CD4-positive, alpha-beta T cell treated with Interleukin-17A for 4 hours (primary cell): Measurements from ENCODE around the gene FNDC7.
A peak's percentile ranks its signal among the peaks of the same experiment; 100 is the strongest.
"Not testable (repeated sequence)": the region's sequence is repeated elsewhere in the genome, so short reads cannot be mapped to it uniquely, and the experiment has no call there.

Source experiments
- DNase-seq: peaks from one replicate; pipeline ENCODE4 v3.0.0-alpha.2; 2020; ENCODE audit warnings: mixed read lengths

FNDC7 gene

DNA sequence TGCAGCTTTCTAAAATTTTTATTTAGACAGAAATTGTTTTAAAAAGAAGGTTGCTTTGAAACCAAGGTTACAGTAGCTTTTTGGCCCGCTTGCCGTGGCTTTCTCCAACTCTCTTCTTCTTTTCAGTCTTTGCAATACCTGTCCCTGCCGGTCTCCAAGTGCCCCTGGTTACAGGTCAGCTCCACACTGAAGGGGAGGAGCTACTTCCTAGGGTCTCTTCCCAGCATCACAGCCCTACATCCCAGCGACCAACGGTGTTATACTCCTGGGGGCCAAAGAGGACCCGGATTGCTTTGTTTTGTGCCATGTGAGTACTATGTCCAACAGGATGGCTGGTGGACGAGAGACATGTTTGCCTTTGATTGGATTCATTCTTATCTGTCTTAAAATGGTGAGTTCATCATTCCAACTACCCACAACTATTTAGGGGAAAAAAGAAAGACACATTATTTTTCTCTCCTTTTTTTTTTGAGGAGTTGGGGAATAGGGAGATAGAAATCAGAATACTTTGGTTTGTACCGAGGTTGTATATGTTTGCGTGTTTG is at the start of gene FNDC7:
Gene FNDC7, plus strand, starts transcription at position 303 of the 545 bp plus-strand sequence. Its CDS starts 26 bp downstream, at position 329.
- DNase-seq: no peak

GRCh38 chr1:108663074-108663473 is 49.6 kb upstream of the FNDC7 start:
- DNase-seq: no peak

GRCh38 chr1:108664481-108664880 is 48.2 kb upstream of the FNDC7 start:
- DNase-seq: no peak

- DNase-seq: no peak
Measured at GRCh38 chr1:108665067-108665466, 47.6 kb upstream of the FNDC7 start.

DNA sequence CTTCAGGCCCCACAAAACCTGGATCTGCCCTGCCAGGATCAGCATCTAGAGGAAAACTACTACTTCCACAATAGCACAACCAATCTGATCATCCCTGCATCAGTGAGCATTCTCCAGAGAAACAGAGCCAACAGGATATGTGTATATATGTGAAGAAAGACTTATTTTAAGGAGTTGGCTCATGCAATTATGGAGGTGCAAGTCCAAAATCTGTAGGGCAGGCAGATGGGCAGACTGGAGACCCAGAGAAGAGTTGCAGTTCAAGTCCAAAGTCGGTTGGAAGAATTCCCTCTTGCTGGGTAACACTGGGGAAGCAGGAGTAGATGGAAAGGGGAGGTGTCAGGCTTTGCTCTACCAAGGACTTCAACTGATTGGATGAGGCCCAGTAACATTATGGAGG is 46.9 kb upstream of the FNDC7 start:
- DNase-seq: no peak

- DNase-seq: not testable (repeated sequence)
Measured at GRCh38 chr1:108667422-108667821, 45.3 kb upstream of the FNDC7 start.

DNA sequence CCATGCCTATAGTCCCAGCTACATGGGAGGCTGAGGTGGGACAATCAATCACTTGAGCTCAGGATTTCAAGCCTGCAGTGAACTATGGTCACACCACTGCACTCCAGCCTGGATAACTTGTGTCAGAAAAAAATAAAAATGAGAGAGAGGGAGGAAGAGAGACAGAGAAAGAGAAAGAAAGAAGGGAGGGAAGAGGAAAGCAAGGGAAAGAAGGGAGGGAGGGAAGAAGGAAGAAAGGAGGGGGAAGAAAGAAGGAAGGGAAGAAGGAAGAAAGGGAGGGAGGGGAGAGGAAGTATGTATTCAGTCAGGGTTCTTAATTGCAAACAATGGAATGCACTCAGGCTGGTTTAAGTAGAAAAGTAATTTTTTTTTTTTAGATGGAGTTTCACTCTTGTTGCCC is 43.9 kb upstream of the FNDC7 start:
- DNase-seq: no peak

- DNase-seq: no peak
Measured at GRCh38 chr1:108669679-108670078, 43.0 kb upstream of the FNDC7 start.

DNA sequence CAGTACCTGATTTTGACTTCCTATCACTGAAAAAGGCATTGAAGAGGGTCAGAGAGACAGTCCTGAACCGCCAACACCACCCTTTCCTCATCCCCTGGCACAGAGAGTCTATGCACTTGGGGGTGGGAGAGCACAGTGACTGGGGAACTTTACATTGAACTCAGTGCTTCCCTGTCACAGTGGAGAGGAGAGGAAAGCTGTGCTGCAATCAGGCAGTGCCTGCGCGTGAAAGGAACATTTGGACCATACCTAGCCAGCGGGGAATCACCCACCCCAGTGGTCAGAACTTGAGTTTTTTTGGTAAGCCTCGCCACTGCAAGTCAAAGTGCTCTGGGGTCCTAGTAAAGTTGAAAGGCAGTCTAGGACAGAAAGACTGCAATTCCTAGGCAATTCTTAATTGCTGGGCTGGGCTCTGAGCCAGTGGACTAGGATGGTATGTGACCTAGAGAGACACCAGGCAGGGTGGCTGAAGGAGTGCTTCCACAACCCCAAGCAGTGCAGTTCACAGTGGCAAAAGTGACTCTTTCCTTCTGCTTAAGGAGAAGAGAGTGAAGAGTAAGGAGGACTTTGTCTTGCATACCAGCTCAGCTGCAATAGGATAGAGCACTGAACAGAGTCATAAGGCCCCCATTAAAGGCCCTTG is 42.5 kb upstream of the FNDC7 start:
- no peak for DNase-seq

- no peak for DNase-seq
Measured at GRCh38 chr1:108671143-108671542, 41.6 kb upstream of the FNDC7 start.

- no peak for DNase-seq
Measured at GRCh38 chr1:108678706-108679105, 34.0 kb upstream of the FNDC7 start.

DNA sequence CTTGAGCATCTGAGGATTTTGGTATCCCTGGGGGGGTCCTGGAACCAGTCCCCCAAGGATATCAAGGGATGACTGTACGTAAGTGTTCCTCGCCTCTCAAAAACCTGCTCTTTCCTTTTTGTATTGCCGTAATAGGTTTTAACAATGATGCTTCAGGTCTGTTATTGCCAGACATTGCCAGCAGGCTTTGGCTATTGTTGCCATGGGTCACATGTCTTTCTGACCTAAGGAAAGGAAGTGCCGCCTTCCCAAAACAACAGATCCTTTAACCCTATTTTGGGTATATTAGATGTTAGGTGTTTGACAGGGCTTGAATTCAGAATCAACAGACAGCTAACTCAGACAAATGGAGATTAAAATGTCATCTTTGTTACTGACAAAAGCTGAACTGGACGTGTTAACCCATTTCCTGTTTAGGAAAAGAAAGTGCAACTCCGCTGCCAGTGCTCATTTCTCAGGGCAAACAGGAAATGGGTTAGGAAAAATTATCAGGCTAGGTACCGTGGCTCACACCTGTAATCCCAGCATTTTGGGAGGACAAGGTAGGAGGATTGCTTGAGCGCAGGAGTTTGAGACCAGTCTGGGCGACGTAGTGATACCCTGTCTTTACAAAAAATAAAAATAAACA is 33.0 kb upstream of the FNDC7 start:
- DNase-seq: no peak

GRCh38 chr1:108681701-108682100 is 31.0 kb upstream of the FNDC7 start:
- not testable (repeated sequence) for DNase-seq

GRCh38 chr1:108685529-108685928 is 27.2 kb upstream of the FNDC7 start:
- DNase-seq: no peak

DNA sequence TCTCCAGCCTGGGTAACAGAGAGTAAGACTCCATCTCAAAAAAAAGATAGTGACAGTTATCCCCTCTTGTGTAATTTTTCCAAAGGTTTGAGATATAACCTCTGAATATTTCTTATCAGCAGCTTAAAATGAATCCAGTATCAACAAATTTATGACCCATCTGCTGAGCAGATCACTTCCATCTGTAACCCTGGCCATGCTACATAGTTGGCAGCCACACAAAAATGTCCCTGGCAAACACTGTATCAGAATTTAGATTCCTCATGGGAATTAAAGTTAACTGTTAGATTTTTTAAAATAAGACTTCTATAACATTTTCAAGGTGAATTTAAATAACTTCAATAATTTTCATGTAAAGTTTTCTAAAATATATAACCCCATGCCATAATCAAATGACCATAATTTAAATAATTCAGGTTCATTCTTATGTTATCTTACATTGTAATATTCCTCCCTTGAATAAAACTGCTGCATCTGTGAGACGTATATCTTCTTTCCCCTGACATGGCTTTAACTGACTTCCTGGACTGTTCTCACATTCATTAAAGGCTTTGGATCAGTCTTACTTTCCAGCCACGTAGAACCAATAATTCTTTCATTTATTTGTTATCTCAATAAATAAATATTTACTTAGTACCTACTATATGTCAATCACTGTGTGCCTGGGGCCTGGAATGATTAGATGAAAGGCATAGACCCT is 25.9 kb upstream of the FNDC7 start:
- DNase-seq: no peak

GRCh38 chr1:108691128-108691941 is 21.4 kb upstream of the FNDC7 start:
- DNase-seq: no peak

DNA sequence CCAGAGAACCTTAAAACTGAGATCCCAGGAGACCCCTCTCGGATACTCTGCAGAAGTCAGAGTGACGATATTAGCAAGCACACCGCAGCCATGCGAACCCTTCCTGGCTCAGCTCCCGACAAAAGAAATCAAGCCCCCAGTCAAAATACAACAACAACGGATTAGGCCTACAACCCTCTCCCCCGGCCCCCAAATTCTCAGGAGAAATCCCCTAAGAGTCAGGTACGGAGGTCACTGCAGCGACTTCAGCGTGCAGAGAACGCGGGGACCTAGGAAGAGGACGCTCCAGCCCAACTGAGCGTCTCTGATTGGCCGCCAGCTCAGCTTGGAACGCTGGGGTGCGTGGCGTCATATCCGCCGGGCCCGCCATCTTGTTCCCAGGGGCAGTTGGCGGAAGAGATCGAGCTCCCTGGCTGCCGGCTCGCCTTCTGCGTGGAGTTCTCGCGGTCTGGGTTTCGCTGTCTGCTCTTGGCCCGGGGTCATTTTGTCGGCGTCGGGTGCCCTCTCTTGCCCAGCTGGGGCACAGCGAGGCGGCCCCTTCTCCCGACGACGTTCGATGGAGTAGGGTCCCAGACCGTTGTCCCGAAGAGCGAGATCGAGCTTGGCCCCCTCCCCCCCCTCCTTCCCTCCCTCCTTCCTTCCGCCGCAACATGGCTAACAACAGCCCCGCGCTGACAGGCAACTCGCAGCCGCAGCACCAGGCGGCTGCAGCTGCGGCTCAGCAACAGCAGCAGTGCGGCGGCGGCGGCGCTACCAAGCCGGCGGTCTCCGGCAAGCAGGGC is 20.6 kb upstream of the FNDC7 start, which contains the start of gene PRPF38B:
Gene PRPF38B, plus strand, starts transcription at position 369 of the 782 bp plus-strand sequence. Its CDS starts 282 bp downstream, at position 651.
- peak; percentile 93 for DNase-seq

DNA sequence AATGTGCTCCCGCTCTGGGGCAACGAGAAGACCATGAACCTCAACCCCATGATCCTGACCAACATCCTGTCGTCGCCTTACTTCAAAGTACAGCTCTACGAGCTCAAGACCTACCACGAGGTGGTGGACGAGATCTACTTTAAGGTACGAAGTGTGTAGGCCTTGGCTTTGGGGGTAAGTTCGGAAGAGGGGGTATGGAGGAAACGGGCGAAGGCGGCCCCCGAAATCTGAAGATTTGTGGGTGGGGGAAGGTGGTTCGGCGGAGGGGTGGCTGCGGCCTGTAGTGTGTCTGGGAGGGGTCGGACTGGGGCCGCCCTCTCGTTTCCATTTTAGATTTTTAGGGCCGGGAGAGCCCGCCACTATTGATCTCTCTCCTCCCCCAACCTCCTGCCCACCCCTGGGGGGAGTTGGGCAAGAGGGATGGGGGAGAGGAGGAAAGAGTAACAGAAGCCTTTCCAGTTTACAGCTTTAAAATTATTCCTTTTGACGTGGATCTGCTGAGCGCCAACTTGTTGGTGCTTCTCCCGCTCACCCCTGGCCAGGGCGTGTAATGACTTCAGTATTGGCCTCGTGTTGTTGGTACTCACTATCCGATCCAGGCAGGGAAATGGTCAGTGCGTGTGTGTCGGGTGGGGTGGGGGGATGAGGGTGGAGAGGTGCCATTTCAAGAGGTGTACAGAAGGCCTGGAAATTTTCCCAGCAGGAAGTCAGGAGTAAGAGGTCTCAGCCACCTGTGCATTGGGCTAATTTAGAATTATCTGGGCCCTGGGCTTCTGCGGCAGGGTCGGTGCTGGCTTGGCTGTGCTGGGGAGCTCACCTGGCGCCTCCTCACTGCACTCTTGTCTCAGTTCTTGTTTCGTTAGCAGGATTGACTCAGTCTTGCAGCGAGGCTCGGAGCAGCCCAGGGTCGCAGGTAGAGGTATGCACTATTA is 19.7 kb upstream of the FNDC7 start:
- peak; percentile 76 for DNase-seq

DNA sequence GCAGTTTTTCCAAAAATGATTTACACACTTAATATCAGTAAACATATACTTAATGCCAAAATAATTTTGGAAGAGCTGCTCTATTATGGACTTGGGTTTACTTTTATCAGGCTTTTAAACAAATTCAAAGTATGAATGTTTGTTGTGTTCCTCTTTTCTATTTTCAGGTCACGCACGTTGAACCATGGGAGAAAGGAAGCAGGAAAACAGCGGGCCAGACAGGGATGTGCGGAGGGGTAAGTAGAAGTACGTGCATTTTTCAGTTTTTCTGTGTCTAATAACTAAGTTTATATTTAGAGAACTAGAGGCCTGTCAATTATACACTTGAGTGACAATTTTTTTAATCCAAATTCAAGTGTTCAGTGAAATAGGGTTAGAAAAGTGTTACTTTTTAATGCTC is 17.2 kb upstream of the FNDC7 start:
- DNase-seq: no peak

DNA sequence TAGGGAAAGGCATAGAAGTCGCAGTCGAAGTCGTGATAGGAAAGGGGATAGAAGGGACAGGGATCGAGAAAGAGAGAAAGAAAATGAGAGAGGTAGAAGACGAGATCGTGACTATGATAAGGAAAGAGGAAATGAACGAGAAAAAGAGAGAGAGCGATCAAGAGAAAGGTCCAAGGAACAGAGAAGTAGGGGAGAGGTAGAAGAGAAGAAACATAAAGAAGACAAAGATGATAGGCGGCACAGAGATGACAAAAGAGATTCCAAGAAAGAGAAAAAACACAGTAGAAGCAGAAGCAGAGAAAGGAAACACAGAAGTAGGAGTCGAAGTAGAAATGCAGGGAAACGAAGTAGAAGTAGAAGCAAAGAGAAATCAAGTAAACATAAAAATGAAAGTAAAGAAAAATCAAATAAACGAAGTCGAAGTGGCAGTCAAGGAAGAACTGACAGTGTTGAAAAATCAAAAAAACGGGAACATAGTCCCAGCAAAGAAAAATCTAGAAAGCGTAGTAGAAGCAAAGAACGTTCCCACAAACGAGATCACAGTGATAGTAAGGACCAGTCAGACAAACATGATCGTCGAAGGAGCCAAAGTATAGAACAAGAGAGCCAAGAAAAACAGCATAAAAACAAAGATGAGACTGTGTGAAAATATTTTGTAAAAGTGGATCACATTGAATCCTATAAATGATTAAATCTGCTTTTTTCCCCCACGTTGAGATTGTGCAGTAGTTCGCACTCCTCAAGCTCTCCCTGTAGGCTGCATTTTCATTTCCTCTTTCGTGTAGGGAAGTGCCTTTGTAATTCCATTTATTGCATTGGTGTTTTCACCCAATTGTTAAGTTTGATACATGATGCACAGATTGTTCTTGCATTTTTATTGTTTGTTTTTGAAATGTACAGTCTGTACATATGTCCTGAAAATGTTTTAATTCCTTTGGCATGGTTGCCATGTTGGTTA is 13.1 kb upstream of the FNDC7 start:
- DNase-seq: no peak
